K562 (cell line): Measurements from ENCODE around the gene FMN2. TPM values are rescaled to one million over a fixed set of nuclear protein-coding genes. Genes with fewer than 3 reads are reported as not detected.

Experiments used
- ATAC-seq: fragments of 200-7000 bp; cut with Tn5 transposase; 3 replicates; pipeline ENCODE4 v1.9.1; 2020; ENCODE audit warnings: moderate library complexity
- BruUV-seq: library from RNA; stranded (reverse); fragments of 400-500 nt; replicated peaks from 2 replicates; lab custom pipeline; 2021; lab: Mats Ljungman, UMichigan
- CTCF ChIA-PET: fragments of 300-600 bp; formaldehyde crosslinking; extraction: SDS; loops from one replicate; lab custom pipeline; 2021; ENCODE audit warnings: low intra/inter-chr PET ratio; lab: Yijun Ruan, JAX
- POLR2A ChIA-PET: fragments of 300-600, 350-650 bp; sonication (Branson Sonifier 250); formaldehyde crosslinking; extraction: SDS; loops from one replicate; lab custom pipeline; 2021; ENCODE audit warnings: antibody characterized with exemption, inconsistent platforms; lab: Yijun Ruan, JAX
- DNase-seq, 4 experiments: peaks; one replicate each; pipeline versions ENCODE4 v3.0.0 to v3.0.0-alpha.2; 2011 to 2018; ENCODE audit warnings: low spot score in 3 of 4, mixed read lengths in 3 of 4; ENCODE audit errors: extremely low read depth in 1 of 4
- FAIRE-seq: peaks from 2 replicates; lab custom pipeline; 2011; peaks lifted over from hg19 to GRCh38; lab: Jason Lieb, UNC
- H2AFZ ChIP-seq: 2 replicates; pipeline ENCODE4 v1.6.0; 2011; ENCODE audit warnings: low read depth, low read length, control low read depth, inconsistent platforms
- H3K27ac ChIP-seq: fragments of 200-600 bp; 3 replicates; pipeline ENCODE4 v1.8.0; 2011; ENCODE audit warnings: low read depth, mild to moderate bottlenecking, control low read depth, inconsistent platforms, low read length, moderate library complexity, mixed read lengths; ENCODE audit errors: extremely low read depth
- H3K27me3 ChIP-seq, 2 experiments: fragments of 300-600 bp in 1 of 2; 2 replicates in 1 of 2; 3 replicates in 1 of 2; pipeline versions ENCODE4 v1.6.0 to v1.8.0; 2011; ENCODE audit warnings: inconsistent platforms in 2 of 2, low read length in 2 of 2, mild to moderate bottlenecking in 1 of 2, mixed read lengths in 1 of 2, moderate library complexity in 1 of 2; ENCODE audit not compliant: control insufficient read depth in 2 of 2, insufficient read depth in 2 of 2
- H3K36me3 ChIP-seq: fragments of 300-600 bp; 3 replicates; pipeline ENCODE4 v1.8.0; 2011; ENCODE audit warnings: mild to moderate bottlenecking, low read length, inconsistent platforms; ENCODE audit not compliant: control insufficient read depth, insufficient read depth
- H3K4me1 ChIP-seq, 2 experiments: fragments of 200-600 bp in 1 of 2; replicated peaks in 1 of 2; 2 replicates in 1 of 2; 3 replicates in 1 of 2; pipeline versions ENCODE4 v1.5.1 to v1.8.0; 2011; ENCODE audit warnings: inconsistent platforms in 2 of 2, low read length in 2 of 2, mild to moderate bottlenecking in 1 of 2, mixed read lengths in 1 of 2, moderate library complexity in 1 of 2; ENCODE audit not compliant: control insufficient read depth in 2 of 2, insufficient read depth in 2 of 2
- H3K4me2 ChIP-seq: 2 replicates; pipeline ENCODE4 v1.6.1; 2011; ENCODE audit warnings: low read length, control low read depth, inconsistent platforms, mixed read lengths; ENCODE audit not compliant: insufficient read depth
- H3K4me3 ChIP-seq: fragments of 200-600 bp; sonication (generic), shearing (Covaris generic); 2 replicates; pipeline ENCODE4 v1.5.1; 2016; ENCODE audit warnings: control low read depth, inconsistent platforms
- H3K79me2 ChIP-seq: fragments of 200-600 bp; 3 replicates; pipeline ENCODE4 v1.8.0; 2011; ENCODE audit warnings: low read length, inconsistent platforms; ENCODE audit not compliant: control insufficient read depth, insufficient read depth
- H3K9ac ChIP-seq, 2 experiments: 2 replicates each; pipeline versions ENCODE4 v1.6.0 to v1.6.1; 2011; ENCODE audit warnings: low read depth in 2 of 2, low read length in 2 of 2, control low read depth in 1 of 2, inconsistent platforms in 1 of 2, mild to moderate bottlenecking in 1 of 2, mixed read lengths in 1 of 2; ENCODE audit not compliant: insufficient read depth in 1 of 2
- H3K9me1 ChIP-seq: one replicate; pipeline ENCODE4 v1.6.0; 2011; ENCODE audit warnings: inconsistent platforms, mild to moderate bottlenecking, low read length, moderate library complexity; ENCODE audit not compliant: control insufficient read depth, insufficient read depth
- H3K9me3 ChIP-seq: replicated peaks from 2 replicates; pipeline ENCODE4 v1.5.1; 2011; ENCODE audit warnings: low read depth, low read length, inconsistent platforms; ENCODE audit not compliant: control insufficient read depth, insufficient read depth
- H4K20me1 ChIP-seq: replicated peaks from 2 replicates; pipeline ENCODE4 v1.6.1; 2011; ENCODE audit warnings: low read length, inconsistent platforms, mixed read lengths; ENCODE audit not compliant: control insufficient read depth, insufficient read depth
- MEIS2 ChIP-seq: fragments of 450-650 bp; IDR thresholded peaks from 2 replicates; pipeline ENCODE4 v1.6.1; 2014; ENCODE audit warnings: mild to moderate bottlenecking; ENCODE audit not compliant: partially characterized antibody
- PATZ1 ChIP-seq: fragments of 250-450 bp; sonication (Bioruptor Pico); IDR thresholded peaks from 2 replicates; pipeline ENCODE4 v1.5.0; 2020; ENCODE audit warnings: mild to moderate bottlenecking, borderline replicate concordance
- PBX2 ChIP-seq, 2 experiments: IDR thresholded peaks in 1 of 2; conservative IDR thresholded peaks in 1 of 2; 2 replicates each; pipeline ENCODE4 v1.6.1; 2016; ENCODE audit warnings: low read depth in 2 of 2, mild to moderate bottlenecking in 1 of 2, missing compliant biosample characterization in 1 of 2, missing genetic modification characterization in 1 of 2, moderate library complexity in 1 of 2
- POLR3G ChIP-seq: IDR thresholded peaks from 2 replicates; pipeline ENCODE4 v1.6.1; 2011; ENCODE audit not compliant: insufficient read length, insufficient replicate concordance; ENCODE audit errors: extremely low read depth
- TRIM28 ChIP-seq: fragments of 450-650 bp; IDR thresholded peaks from 2 replicates; pipeline ENCODE4 v1.6.1; 2017
- TSC22D4 ChIP-seq: fragments of 450-650 bp; IDR thresholded peaks from 2 replicates; pipeline ENCODE4 v1.6.1; 2016; ENCODE audit warnings: missing genetic modification characterization, missing biosample characterization, control low read depth
- ZFP30 ChIP-seq: fragments of 250-450 bp; sonication (Bioruptor Pico); IDR thresholded peaks from 2 replicates; pipeline ENCODE4 v1.8.0; 2022; ENCODE audit warnings: moderate library complexity, mild to moderate bottlenecking, inconsistent platforms, borderline replicate concordance
- ZNF174 ChIP-seq: fragments of 250-450 bp; sonication (Bioruptor Pico); IDR thresholded peaks from 2 replicates; pipeline ENCODE4 v1.4.0; 2020; ENCODE audit warnings: mild to moderate bottlenecking
- ZNF316 ChIP-seq: fragments of 450-650 bp; IDR thresholded peaks from 2 replicates; pipeline ENCODE4 v1.6.1; 2016
- ZNF76 ChIP-seq: fragments of 250-450 bp; sonication (Bioruptor Pico); IDR thresholded peaks from 2 replicates; pipeline ENCODE4 v1.4.0; 2020; ENCODE audit warnings: mild to moderate bottlenecking, moderate library complexity, borderline replicate concordance
- ZNF77 ChIP-seq: fragments of 250-450 bp; sonication (Bioruptor Pico); IDR thresholded peaks from 2 replicates; pipeline ENCODE4 v1.5.0; 2020
- WGBS: fragments of 100-300 bp; shearing (Covaris generic); methylation state at CpG from one replicate; pipeline ENCODE4 v1.1.6; 2016; ENCODE audit warnings: low coverage, mixed read lengths; ENCODE audit not compliant: insufficient coverage; ENCODE audit errors: missing lambda C conversion rate; 5-methylcytosine and 5-hydroxymethylcytosine counted together
- in situ Hi-C: fragments of 300-500 bp; cut with MboI; formaldehyde crosslinking; loops from 4 replicates; pipeline ENCODE4 v1.15.0; 2018; ENCODE audit warnings: inconsistent platforms, mixed read lengths
- intact Hi-C: fragments of 100-400 bp; cut with micrococcal nuclease; formaldehyde crosslinking; loops from 2 replicates; pipeline ENCODE4 v1.14.2; 2022
- polyA plus RNA-seq, 8 experiments: library from polyadenylated mRNA; depleted of rRNA in 4 of 8; stranded (reverse) in 5 of 8; unstranded in 3 of 8; fragments of >200 nt; fragmentation: Nextera tagmentation in 2 of 8; fragmentation: Illumina TruSeq in 1 of 8; extraction: Ambion mirVana in 2 of 8; extraction: Trizol in 1 of 8; gene quantifications; 2 replicates each; pipeline versions ENCODE4 v1.2.1 to v1.2.3, GENCODE V29; 2011 to 2014; ENCODE audit warnings: inconsistent platforms in 1 of 8, missing spikeins in 1 of 8
- total RNA-seq, 7 experiments: library from RNA; depleted of rRNA in 6 of 7; stranded (reverse); fragments of >200 nt in 6 of 7; fragmentation: Illumina TruSeq in 2 of 7; extraction: Trizol in 2 of 7; gene quantifications; 2 replicates each; pipeline versions ENCODE4 v1.2.1 to v1.2.3, GENCODE V29; 2011 to 2021; ENCODE audit warnings: low replicate concordance in 1 of 7

Gene FMN2
- total and polyA plus RNA-seq, 9 of the 15 experiments (the other 6 are each of a cell fraction or from before 2014, with no cell fraction given): 0.15 to 0.45 (median 0.16) TPM; not detected in 3

GRCh38 chr1:240282061-240282830, 190.6 kb downstream of the FMN2 start (continued):
- TF ChIP-seq PBX2 (CRISPR knock-in tag; IDR thresholded peaks at IDR 0.05; ENCODE audit: low read depth) (no peak), PBX2 (tag; conservative IDR thresholded peaks at IDR 0.05; ENCODE audit: low read depth) (no peak)

GRCh38 chr1:240284656-240285414, 193.2 kb downstream of the FMN2 start:
- TF ChIP-seq ZNF316 (no peak), TSC22D4 (tag) (no peak), POLR3G (no peak), MEIS2 (no peak), PATZ1 (CRISPR knock-in tag) (no peak), TRIM28 (no peak), ZFP30 (CRISPR knock-in tag) (no peak), ZNF174 (no peak), ZNF76 (CRISPR knock-in tag) (no peak), ZNF77 (CRISPR knock-in tag) (no peak)
- WGBS: 2% methylated on average over 7 of the region's 7 CpGs

More at GRCh38 chr1:240284656-240285414, 193.2 kb downstream of the FMN2 start:
- no TSS peak for BruUV-seq
- Histone ChIP-seq H3K9ac (no peak overlapping the region), H3K9me1 (no peaks in the 10 kb centered on the region), H4K20me1 (no peaks in the 10 kb centered on the region), H3K4me1 (no peaks in the 10 kb centered on the region), H3K9me3 (no peaks in the 10 kb centered on the region; the same call in none of the 2 replicates), H3K4me2 (no peak overlapping the region), H3K36me3 (no peaks in the 10 kb centered on the region), H3K79me2 (no peaks in the 10 kb centered on the region), H2AFZ (no peak overlapping the region), H3K27me3 (no peaks in the 10 kb centered on the region), H3K27ac (no peak overlapping the region), H3K4me3 (no peak overlapping the region)
- FAIRE-seq (no peak), ATAC-seq (no peak), DNase-seq (no peak)
- ChIA-PET POLR2A (no interaction called here), CTCF (no interaction called here)
- in situ Hi-C loops: no loop called here
- intact Hi-C loops: no loop called here
